OCI-LY3 (cell line): ENCODE data around the gene GRAMD4.

Experiments
- EZH2phosphoT487 ChIP-seq: fragments of 200-600 bp; shearing (Covaris generic); IDR thresholded peaks from 2 replicates; pipeline ENCODE4 v1.6.1; 2018; ENCODE audit warnings: antibody characterized with exemption, mixed run types, low read depth
- TF ChIP-seq, protein P1 (sequence below): fragments of 200-600, 300-600 bp; sonication (generic); IDR thresholded peaks from 2 replicates; pipeline ENCODE4 v1.5.1; 2014; ENCODE audit warnings: antibody characterized with exemption, low read length, low read depth

DNA sequence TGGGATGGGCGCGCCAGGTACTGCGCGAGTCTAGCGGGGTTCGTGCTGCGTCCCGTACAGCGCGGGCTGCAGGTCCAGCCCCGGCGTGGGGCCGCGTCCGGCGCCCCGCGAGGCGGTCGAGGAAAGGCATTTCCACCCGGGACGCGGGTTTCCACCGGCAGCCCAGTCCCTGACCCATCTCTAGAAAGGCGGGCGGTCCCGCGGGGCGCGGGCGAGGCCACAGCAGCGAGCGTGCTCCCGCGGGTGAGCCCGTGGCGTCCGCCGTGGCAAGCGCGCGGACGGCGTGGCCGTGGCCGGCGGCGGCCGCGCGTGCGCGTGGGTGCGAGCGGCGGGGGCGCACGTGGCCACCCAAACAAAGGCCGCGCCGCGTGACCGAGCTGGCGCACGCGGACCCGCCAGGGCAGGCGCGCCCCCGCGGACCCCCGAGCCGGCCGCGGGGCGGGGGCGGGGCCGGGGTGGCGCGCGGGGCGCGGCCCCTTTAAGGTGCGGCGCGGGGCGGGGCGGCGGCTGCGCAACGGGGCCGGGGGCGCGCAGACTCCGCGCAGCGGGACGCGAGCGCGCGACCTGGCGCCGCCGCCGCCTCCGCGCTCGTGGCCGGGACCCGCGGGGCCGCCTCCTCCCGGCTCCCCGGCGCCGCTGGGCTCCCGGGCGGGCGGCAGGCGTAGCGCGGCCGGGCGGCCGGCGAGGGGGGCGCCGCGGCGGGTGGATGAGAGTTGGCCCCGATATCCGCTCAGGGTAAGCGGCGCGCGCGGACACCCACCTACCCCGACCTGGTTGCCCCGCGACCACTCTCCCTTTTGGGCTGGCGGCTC, 43.4 kb upstream of the GRAMD4 start:
- TF ChIP-seq EZH2phosphoT487: no peak
- TF ChIP-seq, protein P1, sequence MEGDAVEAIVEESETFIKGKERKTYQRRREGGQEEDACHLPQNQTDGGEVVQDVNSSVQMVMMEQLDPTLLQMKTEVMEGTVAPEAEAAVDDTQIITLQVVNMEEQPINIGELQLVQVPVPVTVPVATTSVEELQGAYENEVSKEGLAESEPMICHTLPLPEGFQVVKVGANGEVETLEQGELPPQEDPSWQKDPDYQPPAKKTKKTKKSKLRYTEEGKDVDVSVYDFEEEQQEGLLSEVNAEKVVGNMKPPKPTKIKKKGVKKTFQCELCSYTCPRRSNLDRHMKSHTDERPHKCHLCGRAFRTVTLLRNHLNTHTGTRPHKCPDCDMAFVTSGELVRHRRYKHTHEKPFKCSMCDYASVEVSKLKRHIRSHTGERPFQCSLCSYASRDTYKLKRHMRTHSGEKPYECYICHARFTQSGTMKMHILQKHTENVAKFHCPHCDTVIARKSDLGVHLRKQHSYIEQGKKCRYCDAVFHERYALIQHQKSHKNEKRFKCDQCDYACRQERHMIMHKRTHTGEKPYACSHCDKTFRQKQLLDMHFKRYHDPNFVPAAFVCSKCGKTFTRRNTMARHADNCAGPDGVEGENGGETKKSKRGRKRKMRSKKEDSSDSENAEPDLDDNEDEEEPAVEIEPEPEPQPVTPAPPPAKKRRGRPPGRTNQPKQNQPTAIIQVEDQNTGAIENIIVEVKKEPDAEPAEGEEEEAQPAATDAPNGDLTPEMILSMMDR: no peak
